Measurements from ENCODE around the gene OR4K1.

GRCh38 chr14:19949218-19949617 is 18.5 kb downstream of the OR4K1 start:
- no peak for TF ChIP-seq POLR2A (IDR thresholded peaks at IDR 0.05)
- no peak for TF ChIP-seq CTCF (IDR thresholded peaks at IDR 0.05)
